H1 (cell line): ENCODE results near the gene KIF20A.

Experiments
- ASH2L ChIP-seq: fragments of 200-600, 300-600 bp; sonication (generic); IDR thresholded peaks from one replicate; pipeline ENCODE4 v1.7.1; 2017; ENCODE audit warnings: low read length
- CTCF ChIP-seq, 3 experiments: IDR thresholded peaks; 1 replicate in 2 of 3; 2 replicates in 1 of 3; pipeline versions ENCODE4 v1.5.1 to v1.6.1; 2011; ENCODE audit warnings: low read length in 3 of 3, mild to moderate bottlenecking in 3 of 3, inconsistent platforms in 2 of 3, low read depth in 1 of 3, moderate library complexity in 1 of 3; ENCODE audit not compliant: insufficient read depth in 1 of 3; ENCODE audit errors: control extremely low read depth in 1 of 3
- MAX ChIP-seq: IDR thresholded peaks from 2 replicates; pipeline ENCODE4 v1.6.1; 2012; ENCODE audit warnings: inconsistent platforms
- SP1 ChIP-seq: IDR thresholded peaks from 2 replicates; pipeline ENCODE4 v1.6.1; 2011; ENCODE audit warnings: low read depth, low read length
- TBP ChIP-seq: IDR thresholded peaks from 2 replicates; pipeline ENCODE4 v1.6.1; 2011; ENCODE audit warnings: low read depth, low read length, improper control_type of control experiment
- YY1 ChIP-seq: IDR thresholded peaks from 2 replicates; pipeline ENCODE4 v1.6.1; 2011; ENCODE audit warnings: low read depth, mild to moderate bottlenecking, low read length

GRCh38 chr5:138179277-138179857, 455 bp downstream of the KIF20A start:
- TF ChIP-seq CTCF (IDR thresholded peaks at IDR 0.05; ENCODE audit: control extremely low read depth in 1 of 3, insufficient read depth in 1 of 3, low read depth in 1 of 3, low read length in 3 of 3) (no peak), ASH2L (no peak), YY1 (no peak), SP1 (no peak), TBP (no peak), MAX (no peak)
